ENCODE measurements around the gene CES3. TPM values are rescaled to one million over a fixed set of nuclear protein-coding genes. Genes with fewer than 3 reads are reported as not detected.

CES3 gene
- total RNA-seq, 2 experiments from 2014 or later, result 1.1 to 1.3 TPM

DNA sequence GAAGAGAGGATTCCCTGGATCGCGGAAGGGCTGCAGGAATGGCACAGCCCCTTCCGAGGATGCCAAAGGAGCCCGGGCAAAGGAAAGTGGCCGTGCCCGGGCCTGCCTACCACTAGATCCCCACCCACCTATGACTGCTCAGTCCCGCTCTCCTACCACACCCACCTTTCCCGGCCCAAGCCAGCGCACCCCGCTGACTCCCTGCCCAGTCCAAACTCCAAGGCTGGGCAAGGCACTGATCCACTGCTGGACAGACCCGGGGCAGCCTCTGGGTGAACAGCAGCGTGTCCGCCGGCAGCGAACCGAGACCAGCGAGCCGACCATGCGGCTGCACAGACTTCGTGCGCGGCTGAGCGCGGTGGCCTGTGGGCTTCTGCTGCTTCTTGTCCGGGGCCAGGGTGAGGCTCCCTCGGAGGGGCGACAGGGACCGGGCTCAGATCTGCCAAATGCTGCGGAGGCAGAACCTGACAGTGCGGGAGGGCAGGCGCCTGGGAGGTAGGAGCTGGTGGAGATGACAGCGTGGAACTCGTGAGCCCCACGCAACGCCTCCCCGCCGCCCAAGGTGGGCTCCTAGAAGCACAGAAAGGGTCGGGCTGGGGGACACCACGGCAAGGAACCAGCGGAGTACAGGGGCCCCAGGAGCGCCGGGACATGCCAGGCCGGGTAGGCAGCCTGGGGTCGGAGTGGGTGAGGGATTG, 25.6 kb upstream of the CES3 start, which contains the start of gene CES2:
CES2 (plus strand) TSS at position 203 of the 698 bp plus-strand sequence; CDS start at position 323, 120 bp downstream.
- peaks cover 38% of the 10 kb centered on the region for H3K36me3 ChIP-seq (ENCODE audit: insufficient read depth, low read length)
- H3K9me3 ChIP-seq (ENCODE audit: control insufficient read depth in 1 of 2, insufficient read depth in 1 of 2, low read length in 2 of 2), result no peaks in the 10 kb centered on the region
- intact Hi-C loops (cut with DNase I, micrococcal nuclease), result no loop called here
- peak within 1 kb of the TSS; percentile 97 for H3K27ac Mint-ChIP-seq
- H3K27me3 Mint-ChIP-seq, result no peaks in the 10 kb centered on the region
- H3K27me3 ChIP-seq (ENCODE audit: control insufficient read depth in 1 of 2, insufficient read depth in 2 of 2, low read length in 2 of 2), result no peaks in the 10 kb centered on the region
- peaks cover 48% of the 10 kb centered on the region for H3K4me1 ChIP-seq (ENCODE audit: insufficient read depth, low read length)
- ChIA-PET POLR2A (interaction anchor here (2.4 kb wide), 1 partner anchor 55 kb away, joined by 8 read pairs; the partner anchor contains the start of gene PDP2), CTCF (interaction anchor here (1.2 kb wide), 1 partner anchor 19 kb away, joined by 3 read pairs; no protein-coding TSS in a partner anchor)
- DNase-seq (no peak), ATAC-seq (ENCODE audit: poor library complexity) (no peak)
- peaks cover 62% of the 10 kb centered on the region for H3K4me1 Mint-ChIP-seq (ENCODE audit: low read depth)
- peak within 1 kb of the TSS; percentile 72 to 78 for H3K27ac ChIP-seq (ENCODE audit: low read depth in 1 of 2, low read length in 2 of 2)
- TF ChIP-seq, protein P1, sequence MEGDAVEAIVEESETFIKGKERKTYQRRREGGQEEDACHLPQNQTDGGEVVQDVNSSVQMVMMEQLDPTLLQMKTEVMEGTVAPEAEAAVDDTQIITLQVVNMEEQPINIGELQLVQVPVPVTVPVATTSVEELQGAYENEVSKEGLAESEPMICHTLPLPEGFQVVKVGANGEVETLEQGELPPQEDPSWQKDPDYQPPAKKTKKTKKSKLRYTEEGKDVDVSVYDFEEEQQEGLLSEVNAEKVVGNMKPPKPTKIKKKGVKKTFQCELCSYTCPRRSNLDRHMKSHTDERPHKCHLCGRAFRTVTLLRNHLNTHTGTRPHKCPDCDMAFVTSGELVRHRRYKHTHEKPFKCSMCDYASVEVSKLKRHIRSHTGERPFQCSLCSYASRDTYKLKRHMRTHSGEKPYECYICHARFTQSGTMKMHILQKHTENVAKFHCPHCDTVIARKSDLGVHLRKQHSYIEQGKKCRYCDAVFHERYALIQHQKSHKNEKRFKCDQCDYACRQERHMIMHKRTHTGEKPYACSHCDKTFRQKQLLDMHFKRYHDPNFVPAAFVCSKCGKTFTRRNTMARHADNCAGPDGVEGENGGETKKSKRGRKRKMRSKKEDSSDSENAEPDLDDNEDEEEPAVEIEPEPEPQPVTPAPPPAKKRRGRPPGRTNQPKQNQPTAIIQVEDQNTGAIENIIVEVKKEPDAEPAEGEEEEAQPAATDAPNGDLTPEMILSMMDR (IDR thresholded peaks at IDR 0.05), result no peak
- H3K4me3 ChIP-seq (ENCODE audit: low read length), result peak within 1 kb of the TSS; percentile 100
- H3K4me3 Mint-ChIP-seq, result peak within 1 kb of the TSS; percentile 98
- no peaks in the 10 kb centered on the region for H3K9me3 Mint-ChIP-seq
- peaks cover 78% of the 10 kb centered on the region for H3K36me3 Mint-ChIP-seq (ENCODE audit: low read depth)

DNA sequence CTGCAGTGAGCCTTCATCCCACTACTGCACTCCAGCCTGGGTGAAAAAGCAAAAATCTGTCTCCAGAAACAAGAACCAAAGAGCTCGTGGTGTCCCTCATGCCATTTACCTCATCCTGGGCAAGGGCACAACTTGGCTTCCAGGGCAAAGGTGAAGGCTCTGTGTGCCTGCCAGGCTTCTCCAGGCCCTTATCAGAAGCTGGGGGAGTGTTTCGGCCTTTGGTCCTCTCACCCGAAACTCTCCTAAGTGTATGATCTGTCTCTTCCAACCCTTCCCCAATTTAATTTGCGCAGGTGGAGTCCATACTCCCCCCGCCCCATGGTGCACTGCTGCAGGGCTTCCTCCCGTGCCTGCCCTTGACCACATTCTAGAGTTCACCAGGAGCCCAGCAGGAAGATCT, 24.6 kb upstream of the CES3 start:
- TF ChIP-seq, protein P1 (IDR thresholded peaks at IDR 0.05), result no peak
- DNase-seq, result no peak
- peak overlapping the region; percentile 98 for H3K4me3 Mint-ChIP-seq
- H3K4me1 Mint-ChIP-seq (ENCODE audit: low read depth), result peaks cover 62% of the 10 kb centered on the region
- Histone ChIP-seq H3K27ac (ENCODE audit: low read depth in 1 of 2, low read length in 2 of 2) (no peak overlapping the region), H3K36me3 (ENCODE audit: insufficient read depth, low read length) (peaks cover 45% of the 10 kb centered on the region), H3K9me3 (ENCODE audit: control insufficient read depth in 1 of 2, insufficient read depth in 1 of 2, low read length in 2 of 2) (no peaks in the 10 kb centered on the region), H3K4me1 (ENCODE audit: insufficient read depth, low read length) (peaks cover 48% of the 10 kb centered on the region), H3K4me3 (ENCODE audit: low read length) (no peak overlapping the region), H3K27me3 (ENCODE audit: control insufficient read depth in 1 of 2, insufficient read depth in 2 of 2, low read length in 2 of 2) (no peaks in the 10 kb centered on the region)
- ChIA-PET CTCF (interaction anchor here (1.2 kb wide), 1 partner anchor 18 kb away, joined by 3 read pairs; no protein-coding TSS in a partner anchor), POLR2A (no interaction called here)
- ATAC-seq (ENCODE audit: poor library complexity), result no peak
- no peaks in the 10 kb centered on the region for H3K27me3 Mint-ChIP-seq
- H3K36me3 Mint-ChIP-seq (ENCODE audit: low read depth), result peaks cover 83% of the 10 kb centered on the region
- H3K9me3 Mint-ChIP-seq, result no peaks in the 10 kb centered on the region
- peak overlapping the region; percentile 97 for H3K27ac Mint-ChIP-seq
- intact Hi-C loops (cut with DNase I, micrococcal nuclease), result no loop called here

DNA sequence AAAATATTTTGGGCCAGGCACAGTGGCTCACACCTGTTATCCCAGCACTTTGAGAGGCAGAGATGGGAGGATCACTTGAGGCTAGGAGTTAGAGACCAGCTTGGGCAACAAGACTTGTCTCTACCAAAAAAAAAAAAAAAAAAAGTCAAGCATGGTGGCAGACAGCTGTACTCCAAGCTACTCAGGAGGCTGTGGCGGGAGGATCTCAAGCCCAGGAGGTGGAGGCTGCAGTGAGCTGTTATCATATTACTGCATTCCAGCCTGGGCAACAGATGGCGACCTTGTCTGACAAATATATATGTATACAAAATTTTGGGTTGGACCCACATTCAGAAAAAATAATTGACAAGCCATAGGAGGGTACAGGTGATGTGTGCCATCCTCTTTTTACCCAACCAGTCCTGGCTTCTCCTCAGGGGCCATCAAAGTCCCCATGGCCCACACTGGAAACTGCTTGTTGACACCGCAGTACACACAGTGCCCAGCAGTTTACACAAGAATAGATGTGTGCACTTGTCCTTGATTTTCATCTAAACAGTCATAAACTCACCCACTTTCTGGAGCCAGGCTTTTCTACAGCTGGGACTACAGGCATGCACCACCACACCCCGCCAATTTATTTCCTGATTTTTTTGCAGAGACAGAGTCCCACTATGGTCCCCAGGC, 24.0 kb upstream of the CES3 start:
- CTCF ChIA-PET, result interaction anchor here (1.2 kb wide), 1 partner anchor 17 kb away, joined by 3 read pairs; no protein-coding TSS in a partner anchor
- POLR2A ChIA-PET, result no interaction called here
- Histone ChIP-seq H3K27me3 (ENCODE audit: control insufficient read depth in 1 of 2, insufficient read depth in 2 of 2, low read length in 2 of 2) (no peaks in the 10 kb centered on the region), H3K4me3 (ENCODE audit: low read length) (no peak overlapping the region), H3K36me3 (ENCODE audit: insufficient read depth, low read length) (peaks cover 47% of the 10 kb centered on the region), H3K27ac (ENCODE audit: low read depth in 1 of 2, low read length in 2 of 2) (no peak overlapping the region), H3K4me1 (ENCODE audit: insufficient read depth, low read length) (peaks cover 46% of the 10 kb centered on the region), H3K9me3 (ENCODE audit: control insufficient read depth in 1 of 2, insufficient read depth in 1 of 2, low read length in 2 of 2) (no peaks in the 10 kb centered on the region)
- ATAC-seq (ENCODE audit: poor library complexity) (no peak), DNase-seq (no peak)
- peaks cover 83% of the 10 kb centered on the region for H3K36me3 Mint-ChIP-seq (ENCODE audit: low read depth)
- peak overlapping the region; percentile 97 for H3K27ac Mint-ChIP-seq
- H3K4me1 Mint-ChIP-seq (ENCODE audit: low read depth), result peaks cover 57% of the 10 kb centered on the region
- TF ChIP-seq, protein P1 (IDR thresholded peaks at IDR 0.05), result no peak
- H3K9me3 Mint-ChIP-seq, result no peaks in the 10 kb centered on the region
- peak overlapping the region; percentile 98 for H3K4me3 Mint-ChIP-seq
- no peaks in the 10 kb centered on the region for H3K27me3 Mint-ChIP-seq
- intact Hi-C loops (cut with DNase I, micrococcal nuclease), result no loop called here

Measured in CD4-positive, alpha-beta T cell (primary cell).